RKO (cell line): Measurements from ENCODE around the gene MIEF2.

ENCODE experiments used
- DNase-seq: peaks from one replicate; pipeline ENCODE4 v3.0.0-alpha.2; 2016; ENCODE audit warnings: low spot score

Gene MIEF2

GRCh38 chr17:18256776-18257175 is 3.7 kb upstream of the MIEF2 start:
- DNase-seq, result no peak

GRCh38 chr17:18257268-18257981 is 3.0 kb upstream of the MIEF2 start:
- DNase-seq, result peak; percentile 27

- peak; percentile 91 for DNase-seq
These were observed 2.5 kb upstream of the MIEF2 start for GRCh38 chr17:18257982-18258355.

- DNase-seq, result peak; percentile 59
These were observed 2.0 kb upstream of the MIEF2 start, which contains the start of gene FLII for GRCh38 chr17:18258356-18259038. Gene FLII (minus strand): TSS chr17:18258738. CDS start chr17:18258690, 48 bp downstream.

- peak; percentile 93 for DNase-seq
These were observed 686 bp upstream of the MIEF2 start for GRCh38 chr17:18259621-18260331.

- peak; percentile 77 for DNase-seq
These were observed 669 bp downstream of the MIEF2 start for GRCh38 chr17:18261146-18261515.

- DNase-seq, result no peak
These were observed 1.2 kb downstream of the MIEF2 start for GRCh38 chr17:18261659-18262058.

- DNase-seq, result peak; percentile 16
These were observed 1.6 kb downstream of the MIEF2 start for GRCh38 chr17:18262111-18262510.

- DNase-seq, result no peak
These were observed 2.2 kb downstream of the MIEF2 start for GRCh38 chr17:18262641-18263040.

- no peak for DNase-seq
These were observed 3.6 kb downstream of the MIEF2 start for GRCh38 chr17:18263885-18264682.

- no peak for DNase-seq
These were observed 6.9 kb downstream of the MIEF2 start for GRCh38 chr17:18267366-18267765.

- DNase-seq, result no peak
These were observed 7.7 kb downstream of the MIEF2 start for GRCh38 chr17:18267927-18268711.

- no peak for DNase-seq
These were observed 9.8 kb downstream of the MIEF2 start for GRCh38 chr17:18270046-18270931.

- no peak for DNase-seq
These were observed 16.6 kb downstream of the MIEF2 start for GRCh38 chr17:18277076-18277475.

- no peak for DNase-seq
These were observed 18.4 kb downstream of the MIEF2 start for GRCh38 chr17:18278867-18279266.

GRCh38 chr17:18280249-18280648 is 19.8 kb downstream of the MIEF2 start:
- no peak for DNase-seq

GRCh38 chr17:18280766-18281371 is 20.4 kb downstream of the MIEF2 start:
- no peak for DNase-seq

GRCh38 chr17:18281788-18282187 is 21.3 kb downstream of the MIEF2 start:
- DNase-seq, result no peak

GRCh38 chr17:18285296-18285695 is 24.8 kb downstream of the MIEF2 start:
- no peak for DNase-seq
